AG08396 (cell line): ENCODE measurements around the gene CDC42SE1.

Source experiments
- DNase-seq: peaks from one replicate; pipeline ENCODE4 v3.0.0; 2012; ENCODE audit warnings: low spot score, mixed read lengths

Gene CDC42SE1

GRCh38 chr1:151008244-151009205 is 50.9 kb downstream of the CDC42SE1 start, which contains the start of gene PRUNE1:
PRUNE1 (plus strand) TSS chr1:151008449; CDS start chr1:151008633, 184 bp downstream.
- DNase-seq, result peak; percentile 98

- no peak for DNase-seq
These were observed 51.6 kb downstream of the CDC42SE1 start for GRCh38 chr1:151007853-151008243.

GRCh38 chr1:151006327-151007052 is 52.9 kb downstream of the CDC42SE1 start, which contains the start of gene MINDY1:
MINDY1 (minus strand) TSS chr1:151006902; CDS start chr1:151002617, 4,285 bp downstream.
- DNase-seq, result peak; percentile 84

- DNase-seq, result no peak
These were observed 53.6 kb downstream of the CDC42SE1 start for GRCh38 chr1:151005729-151006319.

GRCh38 chr1:151003180-151003579 is 56.2 kb downstream of the CDC42SE1 start:
- no peak for DNase-seq

- no peak for DNase-seq
These were observed 56.8 kb downstream of the CDC42SE1 start for GRCh38 chr1:151002611-151003010.

- no peak for DNase-seq
These were observed 57.4 kb downstream of the CDC42SE1 start for GRCh38 chr1:151002051-151002450.

- DNase-seq, result no peak
These were observed 57.8 kb downstream of the CDC42SE1 start for GRCh38 chr1:151001602-151002001.
